GM20000 (cell line): ENCODE measurements around the gene ZNF385C.
A peak's percentile ranks its signal among the peaks of the same experiment; 100 is the strongest.

Experiments
- DNase-seq: peaks from one replicate; pipeline ENCODE4 v3.0.0; 2012; ENCODE audit warnings: low spot score
- CTCF ChIP-seq: IDR thresholded peaks from 2 replicates; pipeline ENCODE4 v1.5.1; 2012; ENCODE audit warnings: mild to moderate bottlenecking, control low read depth; ENCODE audit errors: extremely low read depth, missing control alignments

Gene ZNF385C

GRCh38 chr17:42135664-42136653 is 37.7 kb upstream of the ZNF385C start:
- no peak for DNase-seq
- TF ChIP-seq CTCF = no peak

GRCh38 chr17:42135151-42135550 is 36.9 kb upstream of the ZNF385C start:
- no peak for TF ChIP-seq CTCF
- no peak for DNase-seq

- DNase-seq = peak; percentile 63
- TF ChIP-seq CTCF = no peak
Observed at GRCh38 chr17:42133461-42134041, 35.3 kb upstream of the ZNF385C start.

GRCh38 chr17:42132941-42133340 is 34.7 kb upstream of the ZNF385C start:
- TF ChIP-seq CTCF = no peak
- DNase-seq = no peak

- no peak for DNase-seq
- TF ChIP-seq CTCF = no peak
Observed at GRCh38 chr17:42131981-42132432, 33.7 kb upstream of the ZNF385C start.

- no peak for DNase-seq
- TF ChIP-seq CTCF = no peak
Observed at GRCh38 chr17:42131232-42131631, 33.0 kb upstream of the ZNF385C start.

GRCh38 chr17:42130310-42130936 is 32.1 kb upstream of the ZNF385C start:
- no peak for DNase-seq
- no peak for TF ChIP-seq CTCF
